H9 (cell line): ENCODE results near the gene CHSY1. TPM values are rescaled to one million over a fixed set of nuclear protein-coding genes. Genes with fewer than 3 reads are reported as not detected.

Experiments
- DNase-seq: peaks from one replicate; pipeline ENCODE4 v3.0.0-alpha.2; 2017
- H2AFZ ChIP-seq: one replicate; pipeline ENCODE4 v1.6.1; 2013; ENCODE audit warnings: mild to moderate bottlenecking, low read length, control low read depth, moderate library complexity
- H2AK5ac ChIP-seq: 2 replicates; pipeline ENCODE4 v1.6.1; 2013; ENCODE audit warnings: low read length, control low read depth, mixed read lengths; ENCODE audit not compliant: insufficient read length
- H2BK120ac ChIP-seq: one replicate; pipeline ENCODE4 v1.6.1; 2013; ENCODE audit warnings: low read depth, mild to moderate bottlenecking, low read length, control low read depth, inconsistent platforms; ENCODE audit not compliant: poor library complexity, severe bottlenecking
- H2BK12ac ChIP-seq: 2 replicates; pipeline ENCODE4 v1.6.1; 2013; ENCODE audit warnings: low read length, control low read depth, mixed read lengths, low read depth; ENCODE audit not compliant: insufficient read length
- H2BK15ac ChIP-seq: 2 replicates; pipeline ENCODE4 v1.6.1; 2013; ENCODE audit warnings: low read depth, low read length, control low read depth
- H2BK20ac ChIP-seq: one replicate; pipeline ENCODE4 v1.6.1; 2013; ENCODE audit warnings: low read depth, mild to moderate bottlenecking, low read length, control low read depth, inconsistent platforms; ENCODE audit not compliant: poor library complexity, severe bottlenecking
- H2BK5ac ChIP-seq: 2 replicates; pipeline ENCODE4 v1.6.1; 2013; ENCODE audit warnings: low read length, control low read depth, mixed read lengths; ENCODE audit not compliant: insufficient read length
- H3K14ac ChIP-seq: 2 replicates; pipeline ENCODE4 v1.6.1; 2013; ENCODE audit warnings: low read length, control low read depth; ENCODE audit not compliant: insufficient read depth
- H3K18ac ChIP-seq: 2 replicates; pipeline ENCODE4 v1.6.1; 2013; ENCODE audit warnings: low read depth, mild to moderate bottlenecking, mixed read lengths, low read length, control low read depth; ENCODE audit not compliant: insufficient read length
- H3K23ac ChIP-seq: 2 replicates; pipeline ENCODE4 v1.6.1; 2013; ENCODE audit warnings: low read length, control low read depth, mixed read lengths, low read depth; ENCODE audit not compliant: insufficient read length
- H3K23me2 ChIP-seq: 2 replicates; pipeline ENCODE4 v1.6.1; 2013; ENCODE audit warnings: low read depth, mild to moderate bottlenecking, mixed read lengths, low read length, control low read depth; ENCODE audit not compliant: insufficient read length, poor library complexity, severe bottlenecking
- H3K27ac ChIP-seq: 2 replicates; pipeline ENCODE4 v1.5.1; 2013; ENCODE audit warnings: low read length, control low read depth, mixed read lengths, low read depth; ENCODE audit not compliant: insufficient read length
- H3K27me3 ChIP-seq: 2 replicates; pipeline ENCODE4 v1.6.1; 2013; ENCODE audit warnings: low read length, control low read depth, inconsistent platforms; ENCODE audit not compliant: insufficient read depth
- H3K4ac ChIP-seq: 2 replicates; pipeline ENCODE4 v1.6.1; 2013; ENCODE audit warnings: low read depth, mild to moderate bottlenecking, control low read depth, inconsistent platforms, low read length, moderate library complexity
- H3K4me1 ChIP-seq: 2 replicates; pipeline ENCODE4 v1.6.1; 2013; ENCODE audit warnings: low read length, control low read depth, inconsistent platforms; ENCODE audit not compliant: insufficient read depth
- H3K4me2 ChIP-seq: 2 replicates; pipeline ENCODE4 v1.6.1; 2013; ENCODE audit warnings: low read length, control low read depth, mixed read lengths; ENCODE audit not compliant: insufficient read length, insufficient read depth
- H3K56ac ChIP-seq: 2 replicates; pipeline ENCODE4 v1.6.1; 2013; ENCODE audit warnings: low read depth, mild to moderate bottlenecking, mixed read lengths, low read length, control low read depth; ENCODE audit not compliant: insufficient read length
- H3K79me1 ChIP-seq: 2 replicates; pipeline ENCODE4 v1.6.1; 2013; ENCODE audit warnings: low read depth, mild to moderate bottlenecking, moderate library complexity, low read length, control low read depth, inconsistent platforms; ENCODE audit not compliant: insufficient read depth, poor library complexity, severe bottlenecking
- H3K79me2 ChIP-seq: 2 replicates; pipeline ENCODE4 v1.6.1; 2013; ENCODE audit warnings: low read length, control low read depth, inconsistent platforms; ENCODE audit not compliant: insufficient read depth
- H3K9ac ChIP-seq: 2 replicates; pipeline ENCODE4 v1.6.1; 2013; ENCODE audit warnings: low read length, control low read depth, mixed read lengths; ENCODE audit not compliant: insufficient read length; ENCODE audit errors: extremely low read depth
- H3K9me3 ChIP-seq: one replicate; pipeline ENCODE4 v1.6.1; 2013; ENCODE audit warnings: low read depth, low read length, inconsistent platforms; ENCODE audit not compliant: control insufficient read depth
- H3T11ph ChIP-seq: one replicate; pipeline ENCODE4 v1.6.1; 2013; ENCODE audit warnings: mild to moderate bottlenecking, low read length, control low read depth, inconsistent platforms
- H4K20me1 ChIP-seq: one replicate; pipeline ENCODE4 v1.6.1; 2013; ENCODE audit not compliant: control insufficient read depth, insufficient read length, insufficient read depth
- H4K5ac ChIP-seq: 2 replicates; pipeline ENCODE4 v1.6.1; 2013; ENCODE audit warnings: low read depth, mild to moderate bottlenecking, mixed read lengths, low read length, control low read depth; ENCODE audit not compliant: insufficient read length
- H4K8ac ChIP-seq: replicated peaks from 2 replicates; pipeline ENCODE4 v1.6.1; 2013; ENCODE audit warnings: low read length, control low read depth, mixed read lengths, low read depth; ENCODE audit not compliant: insufficient read length
- H4K91ac ChIP-seq: 2 replicates; pipeline ENCODE4 v1.6.1; 2013; ENCODE audit warnings: low read depth, mild to moderate bottlenecking, moderate library complexity, mixed read lengths, low read length, control low read depth; ENCODE audit not compliant: insufficient read length
- H3K27ac Mint-ChIP-seq, 3 experiments: 2 replicates in 2 of 3; 3 replicates in 1 of 3; pipeline ENCODE4 v1.8.0; 2020 to 2021; ENCODE audit warnings: mixed read lengths in 3 of 3, mild to moderate bottlenecking in 1 of 3, moderate library complexity in 1 of 3
- H3K27me3 Mint-ChIP-seq: 2 replicates; pipeline ENCODE4 v1.8.0; 2021; ENCODE audit warnings: low read depth, mild to moderate bottlenecking, moderate library complexity, mixed read lengths
- H3K36me3 Mint-ChIP-seq, 3 experiments: 2 replicates in 2 of 3; 3 replicates in 1 of 3; pipeline ENCODE4 v1.8.0; 2020 to 2021; ENCODE audit warnings: low read depth in 3 of 3, mixed read lengths in 3 of 3; ENCODE audit not compliant: insufficient read depth in 1 of 3
- H3K4me1 Mint-ChIP-seq, 2 experiments: 2 replicates each; pipeline ENCODE4 v1.8.0; 2020; ENCODE audit warnings: mixed read lengths in 2 of 2
- H3K4me3 Mint-ChIP-seq, 2 experiments: 2 replicates in 1 of 2; 3 replicates in 1 of 2; pipeline ENCODE4 v1.8.0; 2020 to 2021; ENCODE audit warnings: mild to moderate bottlenecking in 2 of 2, mixed read lengths in 2 of 2, moderate library complexity in 1 of 2
- H3K9me3 Mint-ChIP-seq, 2 experiments: 2 replicates in 1 of 2; 3 replicates in 1 of 2; pipeline ENCODE4 v1.8.0; 2020; ENCODE audit warnings: mild to moderate bottlenecking in 2 of 2, mixed read lengths in 2 of 2, moderate library complexity in 1 of 2
- WGBS: extraction: QIAGEN DNeasy Blood & Tissue Kit; methylation state at CpG from one replicate; pipeline ENCODE4 v1.1.7; 2013; ENCODE audit warnings: missing lambda C conversion rate, low lambda C conversion rate, mixed read lengths; ENCODE audit not compliant: insufficient read length; ENCODE audit errors: extremely low coverage; 5-methylcytosine and 5-hydroxymethylcytosine counted together
- total RNA-seq: library from RNA; stranded (reverse); gene quantifications from 2 replicates; pipeline ENCODE4 v1.2.1, GENCODE V29; 2021
- TF ChIP-seq, protein P1 (sequence below): fragments of 200-600 bp; sonication (generic); conservative IDR thresholded peaks from 3 replicates; pipeline ENCODE4 v1.8.0; 2021; ENCODE audit warnings: antibody characterized with exemption, mild to moderate bottlenecking

The CHSY1 gene
- total RNA-seq, 1 experiment from 2014 or later: 68.3 TPM

DNA sequence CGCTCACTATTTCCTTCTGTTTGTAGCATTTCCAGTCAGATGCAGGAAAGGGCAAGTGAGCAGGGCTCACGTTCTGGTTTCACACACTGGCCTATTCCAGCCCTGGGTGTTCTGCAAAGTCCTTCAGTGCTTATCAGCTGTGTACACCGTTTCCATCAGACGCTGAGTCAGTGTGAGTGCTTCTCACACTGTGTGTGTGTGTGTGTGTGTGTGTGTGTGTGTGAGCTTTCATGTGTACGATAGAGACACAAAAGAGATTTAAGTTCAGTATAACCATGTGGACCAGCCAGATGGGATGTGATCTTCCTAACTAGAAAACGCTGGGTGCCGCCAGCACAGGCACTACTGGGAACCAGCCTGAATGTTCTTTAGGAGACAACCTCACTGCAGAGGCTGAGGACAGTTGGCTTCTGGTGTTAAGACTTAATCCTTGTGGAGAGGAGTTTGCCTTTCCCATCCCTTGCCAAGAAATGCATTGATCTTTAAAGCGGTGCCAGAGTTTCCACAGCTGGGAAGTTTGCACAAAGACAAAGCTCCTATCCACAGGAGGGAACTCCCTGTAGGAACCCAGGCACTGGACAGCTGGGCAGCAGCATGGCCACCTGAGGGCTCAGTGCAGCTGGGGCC is 3.9 kb upstream of the CHSY1 start:
- no peak overlapping the region for H4K91ac ChIP-seq
- H2BK15ac ChIP-seq: no peak overlapping the region
- H3K27ac ChIP-seq: no peak overlapping the region
- H4K20me1 ChIP-seq: no peaks in the 10 kb centered on the region
- DNase-seq: no peak
- no peak overlapping the region for H3K9ac ChIP-seq
- H3K36me3 Mint-ChIP-seq: peaks cover 0 to under 1% (median 0%) of the 10 kb centered on the region in 3 experiments; a peak in 1 of 7 replicates
- no peak overlapping the region for H2AK5ac ChIP-seq
- no peak overlapping the region for H2BK120ac ChIP-seq
- H2BK12ac ChIP-seq: no peak overlapping the region
- H3K18ac ChIP-seq: no peak overlapping the region
- no peak overlapping the region for H4K8ac ChIP-seq
- H3K23ac ChIP-seq: no peak overlapping the region
- H3K4ac ChIP-seq: no peak overlapping the region
- H2AFZ ChIP-seq: no peak overlapping the region
- peak overlapping the region in 1 of 3 experiments; percentile 7; a peak in 1 of 7 replicates for H3K27ac Mint-ChIP-seq
- no peak overlapping the region for H2BK20ac ChIP-seq
- peaks cover 34 to 45% of the 10 kb centered on the region in 2 experiments for H3K4me1 Mint-ChIP-seq
- no peaks in the 10 kb centered on the region for H3K9me3 ChIP-seq
- TF ChIP-seq, protein P1, sequence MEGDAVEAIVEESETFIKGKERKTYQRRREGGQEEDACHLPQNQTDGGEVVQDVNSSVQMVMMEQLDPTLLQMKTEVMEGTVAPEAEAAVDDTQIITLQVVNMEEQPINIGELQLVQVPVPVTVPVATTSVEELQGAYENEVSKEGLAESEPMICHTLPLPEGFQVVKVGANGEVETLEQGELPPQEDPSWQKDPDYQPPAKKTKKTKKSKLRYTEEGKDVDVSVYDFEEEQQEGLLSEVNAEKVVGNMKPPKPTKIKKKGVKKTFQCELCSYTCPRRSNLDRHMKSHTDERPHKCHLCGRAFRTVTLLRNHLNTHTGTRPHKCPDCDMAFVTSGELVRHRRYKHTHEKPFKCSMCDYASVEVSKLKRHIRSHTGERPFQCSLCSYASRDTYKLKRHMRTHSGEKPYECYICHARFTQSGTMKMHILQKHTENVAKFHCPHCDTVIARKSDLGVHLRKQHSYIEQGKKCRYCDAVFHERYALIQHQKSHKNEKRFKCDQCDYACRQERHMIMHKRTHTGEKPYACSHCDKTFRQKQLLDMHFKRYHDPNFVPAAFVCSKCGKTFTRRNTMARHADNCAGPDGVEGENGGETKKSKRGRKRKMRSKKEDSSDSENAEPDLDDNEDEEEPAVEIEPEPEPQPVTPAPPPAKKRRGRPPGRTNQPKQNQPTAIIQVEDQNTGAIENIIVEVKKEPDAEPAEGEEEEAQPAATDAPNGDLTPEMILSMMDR: no peak
- no peak overlapping the region for H3K56ac ChIP-seq
- no peak overlapping the region for H3K4me3 Mint-ChIP-seq
- H3T11ph ChIP-seq: no peak overlapping the region
- peaks cover 7% of the 10 kb centered on the region; the same call in 1 of the 2 replicates for H3K4me1 ChIP-seq
- no peak overlapping the region for H2BK5ac ChIP-seq
- no peaks in the 10 kb centered on the region for H3K9me3 Mint-ChIP-seq
- no CpG with 5 or more reads among the region's 8 CpGs for WGBS
- H3K79me2 ChIP-seq: peaks cover 2% of the 10 kb centered on the region; the same call in 1 of the 2 replicates
- no peak overlapping the region for H3K4me2 ChIP-seq
- H3K27me3 ChIP-seq: no peaks in the 10 kb centered on the region
- no peak overlapping the region for H3K14ac ChIP-seq
- no peaks in the 10 kb centered on the region for H3K79me1 ChIP-seq
- H3K23me2 ChIP-seq: peaks cover 8% of the 10 kb centered on the region
- H4K5ac ChIP-seq: no peak overlapping the region
- peaks cover 2% of the 10 kb centered on the region for H3K27me3 Mint-ChIP-seq
